Gastrocnemius medialis (tissue), 4 donors: Measurements from ENCODE around the gene MTF2. TPM values are rescaled to one million over a fixed set of nuclear protein-coding genes. Genes with fewer than 3 reads are reported as not detected.

Experiments used
- ATAC-seq, 2 donors: fragments of 150-250 bp; one replicate each; pipeline ENCODE4 v1.9.1; 2016
- DNase-seq, 2 donors: peaks; one replicate each; pipeline ENCODE4 v3.0.0-alpha.2; 2019
- H3K27ac ChIP-seq, 4 donors: fragments of 200-600 bp; sonication (generic); 1 replicate in 1 of 4; 2 replicates in 3 of 4; pipeline ENCODE4 v1.5.1; 2016 to 2018; ENCODE audit warnings: mild to moderate bottlenecking in 2 of 4, moderate library complexity in 1 of 4
- H3K27me3 ChIP-seq, 3 donors: fragments of 200-600 bp; sonication (generic) in 2 of 3; 1 replicate in 1 of 3; 2 replicates in 2 of 3; pipeline versions ENCODE4 v1.5.1 to v1.6.0; 2016 to 2019; ENCODE audit warnings: mild to moderate bottlenecking in 1 of 3, moderate library complexity in 1 of 3
- H3K36me3 ChIP-seq, 2 donors: fragments of 200-600 bp; sonication (generic) in 1 of 2; one replicate each; pipeline ENCODE4 v1.5.1; 2017 to 2018
- H3K4me1 ChIP-seq, 2 donors: fragments of 200-600 bp; sonication (generic) in 1 of 2; one replicate each; pipeline ENCODE4 v1.5.1; 2016 to 2017; ENCODE audit warnings: mild to moderate bottlenecking in 2 of 2
- H3K4me3 ChIP-seq, 4 donors: fragments of 200-600 bp; sonication (generic) in 3 of 4; 1 replicate in 1 of 4; 2 replicates in 3 of 4; pipeline ENCODE4 v1.5.1; 2016 to 2019; ENCODE audit warnings: mild to moderate bottlenecking in 2 of 4
- H3K9me3 ChIP-seq, 3 donors: fragments of 200-600 bp; sonication (generic) in 2 of 3; 1 replicate in 1 of 3; 2 replicates in 2 of 3; pipeline ENCODE4 v1.5.1; 2016 to 2019
- CTCF ChIP-seq, 5 experiments: fragments of 450-650 bp in 3 of 5; fragments of 200-600 bp in 2 of 5; sonication (generic) in 2 of 5; IDR thresholded peaks in 4 of 5; conservative IDR thresholded peaks in 1 of 5; 1 replicate in 4 of 5; 2 replicates in 1 of 5; pipeline ENCODE4 v1.5.1; 2016 to 2019; ENCODE audit warnings: antibody characterized with exemption in 5 of 5, mild to moderate bottlenecking in 3 of 5, moderate library complexity in 3 of 5
- POLR2A ChIP-seq, 2 donors: fragments of 450-650 bp; IDR thresholded peaks; one replicate each; pipeline ENCODE4 v1.6.1; 2017; ENCODE audit warnings: antibody characterized with exemption in 2 of 2, mild to moderate bottlenecking in 2 of 2, moderate library complexity in 2 of 2
- in situ Hi-C, 4 donors: fragments of 200-750 bp; cut with MboI; loops; one replicate each; pipeline versions ENCODE4 v1.15.0 to v1.8.0; 2017; ENCODE audit warnings: low sequenced_read_pairs in 4 of 4
- intact Hi-C: fragments of 100-400 bp; cut with DNase I; formaldehyde crosslinking; loops from one replicate; pipeline ENCODE4 v1.15.1; 2023; ENCODE audit warnings: low total_unique reads
- total RNA-seq, 4 donors: library from RNA; depleted of rRNA; stranded (reverse); fragments of >200 nt; gene quantifications; one replicate each; pipeline versions ENCODE4 v1.1.0 to v1.2.3, GENCODE V29; 2016

Gene MTF2
- total RNA-seq, 4 donors from 2014 or later: 5.9 to 11.7 (median 9.5) TPM

- no peaks in the 10 kb centered on the region for H3K9me3 ChIP-seq
- intact Hi-C loops (loop anchor here (1.0 to 5.0 kb wide), 6 partner anchors 102 to 349 kb away; partner anchors contain the start of genes DIPK1A, MTF2 and RPL5), in situ Hi-C loops (loop anchor here in 1 of 4 donors (25.0 kb wide), 1 partner anchor 344 kb away; the partner anchor contains the start of gene RPL5)
- TF ChIP-seq POLR2A (IDR thresholded peaks at IDR 0.05) (no peak), CTCF (IDR thresholded peaks at IDR 0.05 in 4 of 5, conservative IDR thresholded peaks at IDR 0.05 in 1 of 5) (no peak)
- peak within 1 kb of the TSS; percentile 92 to 99 (median 94) for H3K4me3 ChIP-seq
- H3K36me3 ChIP-seq: no peaks in the 10 kb centered on the region
- ATAC-seq: no peak
- H3K27ac ChIP-seq: peak within 1 kb of the TSS; percentile 93 to 100 (median 100)
- no peak for DNase-seq
- peaks cover 22 to 24% of the 10 kb centered on the region in 2 donors for H3K4me1 ChIP-seq
- H3K27me3 ChIP-seq: no peaks in the 10 kb centered on the region
Observed at GRCh38 chr1:93180723-93181613, 101.9 kb downstream of the MTF2 start, which contains the start of gene CCDC18. CCDC18 (plus strand) TSS chr1:93180724; CDS start chr1:93183362, 2,638 bp downstream.

- ATAC-seq: no peak
- in situ Hi-C loops: loop anchor here in 1 of 4 donors (25.0 kb wide), 1 partner anchor 349 kb away; the partner anchor contains the start of gene RPL5
Observed at GRCh38 chr1:93186667-93187066, 107.6 kb downstream of the MTF2 start.

More at GRCh38 chr1:93186667-93187066, 107.6 kb downstream of the MTF2 start:
- intact Hi-C loops: no loop called here
- H3K27ac ChIP-seq: no peak overlapping the region
- no peaks in the 10 kb centered on the region for H3K27me3 ChIP-seq
- no peak overlapping the region for H3K4me3 ChIP-seq
- no peak for DNase-seq
- H3K4me1 ChIP-seq: no peaks in the 10 kb centered on the region
- H3K9me3 ChIP-seq: no peaks in the 10 kb centered on the region
- TF ChIP-seq CTCF (IDR thresholded peaks at IDR 0.05 in 4 of 5, conservative IDR thresholded peaks at IDR 0.05 in 1 of 5): no peak
- no peak for TF ChIP-seq POLR2A (IDR thresholded peaks at IDR 0.05)
- H3K36me3 ChIP-seq: no peaks in the 10 kb centered on the region

Other genes starting within 250 kb of the MTF2 start
- gene RPL5, start 247.2 kb upstream of the MTF2 start, total RNA-seq: 100 to 1,000 TPM; 851 to 985 (median 913) TPM
- gene DIPK1A, start 117.8 kb upstream of the MTF2 start, total RNA-seq: 1 to 10 TPM; 3.3 to 9.2 (median 4.7) TPM
- gene TMED5, start 101.1 kb downstream of the MTF2 start, total RNA-seq: 100 to 1,000 TPM in 3 of 4 donors, 10 to 100 TPM in 1; 99.5 to 150 (median 127) TPM
- 1 to 10 TPM; 4.6 to 7.8 (median 5.6) TPM for gene CCDC18, start 101.4 kb downstream of the MTF2 start, total RNA-seq